ENCODE results near the gene CLINT1.

GRCh38 chr5:157817387-157817702 lies 41.6 kb downstream of the CLINT1 start:
- TF ChIP-seq CTCF (IDR thresholded peaks at IDR 0.05) (no peak), EP300 (IDR thresholded peaks at IDR 0.05) (no peak), POLR2AphosphoS5 (IDR thresholded peaks at IDR 0.05) (no peak)

Measured in suprapubic skin (tissue), 4 donors.